NCI-H2196 treated with DMSO at 0.1 percent for 48 hours (cell line): ENCODE measurements around the gene MRPL58.
"Not testable (repeated sequence)": the region's sequence is repeated elsewhere in the genome, so short reads cannot be mapped to it uniquely, and the experiment has no call there.

ENCODE experiments used
- DNase-seq: peaks from one replicate; lab custom pipeline; 2025; ENCODE audit not compliant: unreplicated experiment; lab: John Stamatoyannopoulos, UW

MRPL58 gene

DNA sequence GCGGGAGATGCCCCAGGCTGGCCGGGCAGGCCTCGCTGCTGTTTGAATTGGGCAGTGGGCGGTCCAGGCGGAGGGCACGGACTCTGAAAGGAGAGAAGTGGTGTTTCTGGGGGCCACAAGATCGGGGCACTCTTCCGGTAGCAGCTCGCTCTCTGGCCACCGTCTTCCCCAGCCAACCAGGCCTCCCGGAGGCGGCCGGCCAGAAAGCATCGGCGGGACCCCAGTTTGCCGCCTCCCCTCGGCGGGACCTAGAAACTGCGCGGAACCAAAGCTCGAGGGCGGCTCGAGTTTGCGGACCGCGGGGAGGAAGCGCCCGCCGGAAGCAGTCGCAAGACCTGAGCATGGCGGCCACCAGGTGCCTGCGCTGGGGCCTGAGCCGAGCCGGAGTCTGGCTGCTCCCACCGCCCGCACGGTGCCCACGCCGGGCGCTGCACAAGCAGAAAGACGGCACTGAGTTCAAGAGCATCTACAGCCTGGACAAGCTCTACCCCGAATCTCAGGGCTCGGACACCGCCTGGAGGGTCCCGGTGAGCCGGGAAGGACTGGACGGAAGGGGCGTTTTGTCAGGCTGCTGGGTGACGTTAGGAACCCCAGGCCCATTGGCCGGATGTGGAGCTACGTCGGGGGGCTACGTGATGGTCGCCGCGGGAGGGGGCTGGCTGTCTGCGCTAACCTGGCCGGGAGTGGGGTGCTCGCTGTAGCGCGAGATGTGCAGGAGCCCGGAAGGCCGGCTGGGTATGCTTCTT is at the start of gene MRPL58:
Gene MRPL58, plus strand, starts transcription at position 325 of the 746 bp plus-strand sequence. Its CDS starts 17 bp downstream, at position 342.
- DNase-seq = peak; percentile 70

GRCh38 chr17:74963656-74964055 is 48.8 kb upstream of the MRPL58 start:
- DNase-seq = no peak

DNA sequence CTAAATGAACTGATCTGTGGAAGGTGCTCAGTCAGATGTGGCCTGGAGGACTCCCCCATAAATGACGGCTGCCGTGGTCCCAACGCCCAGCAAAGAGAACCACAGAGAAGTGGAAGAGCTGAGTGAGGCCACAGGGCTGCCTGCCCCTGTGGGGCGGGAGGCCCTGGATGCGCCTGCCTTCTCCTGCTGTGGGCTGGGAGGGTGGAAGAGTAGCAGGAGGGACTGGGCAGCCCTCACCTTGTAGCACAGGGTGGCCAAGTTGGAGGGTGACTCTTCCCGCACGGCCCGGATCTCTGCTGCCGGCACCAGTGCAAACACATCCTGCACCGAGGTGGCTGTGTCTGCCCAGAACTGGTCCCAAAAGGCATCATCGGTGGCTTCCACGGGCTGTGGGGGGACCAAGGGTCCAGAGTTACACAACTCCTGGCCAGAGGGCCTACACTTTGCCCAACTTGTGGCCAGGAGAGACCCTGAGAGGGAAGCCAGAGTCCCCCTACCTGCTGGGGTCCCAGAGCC is 48.2 kb upstream of the MRPL58 start:
- DNase-seq = no peak

DNA sequence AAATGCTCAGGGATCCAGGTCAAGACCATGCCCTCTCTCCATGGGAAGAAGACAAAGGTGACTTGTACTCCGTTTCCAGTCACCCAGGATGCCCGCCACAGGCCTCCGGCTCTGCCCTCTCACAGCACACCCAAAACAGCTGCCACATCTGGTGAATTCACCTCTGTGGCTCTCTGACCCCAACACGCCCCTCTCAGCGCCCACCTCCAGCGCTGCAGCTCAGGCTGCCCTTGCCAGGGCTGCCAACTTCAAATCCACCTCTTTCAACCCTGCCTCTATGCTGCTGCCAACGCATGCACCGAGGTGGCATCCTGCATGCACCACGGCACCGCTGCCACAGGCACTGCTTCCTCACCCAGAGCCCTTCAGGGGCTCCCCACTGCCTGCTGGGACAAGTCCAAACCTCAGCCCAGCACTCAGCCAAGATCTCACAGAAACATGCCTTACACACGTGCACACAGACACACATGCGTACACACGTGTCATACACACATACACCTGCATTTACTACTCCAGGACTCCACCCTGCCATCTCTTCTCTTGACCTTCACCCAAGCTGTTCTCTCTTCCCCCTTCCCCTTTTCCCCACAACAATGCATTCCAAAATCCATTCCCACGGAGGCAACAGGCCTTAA is 47.4 kb upstream of the MRPL58 start:
- DNase-seq = no peak

DNA sequence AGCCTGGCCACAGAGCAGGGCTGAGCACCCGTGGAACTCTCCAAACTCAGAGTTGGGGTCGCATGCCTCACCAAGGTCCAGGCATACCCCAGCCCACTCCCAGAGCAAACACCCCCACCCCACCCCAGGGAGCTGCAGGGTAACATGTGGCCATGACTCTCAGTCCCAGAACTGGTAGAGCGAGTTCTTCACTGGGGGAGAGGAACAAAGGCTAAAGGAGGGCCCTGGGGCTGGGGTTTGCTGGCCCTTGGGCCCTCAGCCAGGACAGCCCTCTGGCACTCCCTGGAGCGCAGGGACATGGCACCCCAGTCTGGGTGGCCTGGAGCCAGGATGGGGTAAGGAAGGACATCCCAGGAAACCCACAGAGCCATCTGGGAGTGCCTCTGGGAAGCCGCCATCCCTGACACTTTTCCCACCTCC is 44.1 kb upstream of the MRPL58 start:
- DNase-seq = no peak

DNA sequence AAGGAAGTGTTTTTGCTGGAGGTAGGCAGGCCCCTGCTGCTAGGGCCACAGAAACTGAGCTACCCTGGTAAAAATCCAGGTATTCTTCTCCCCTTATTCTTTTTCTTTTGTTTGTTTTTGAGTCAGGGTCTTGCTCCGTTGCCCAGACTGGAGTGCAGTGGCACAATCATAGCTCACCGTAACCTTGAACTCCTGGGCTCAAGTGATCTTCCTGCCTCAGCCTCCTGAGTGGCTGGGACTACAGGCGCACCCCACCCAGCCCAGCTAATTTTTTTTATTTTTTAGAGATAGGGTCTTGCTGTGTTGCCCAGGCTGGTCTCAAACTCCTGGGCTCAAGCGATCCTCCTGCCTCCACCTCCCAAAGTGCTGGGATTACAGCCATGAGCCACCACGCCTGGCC is 43.0 kb upstream of the MRPL58 start:
- not testable (repeated sequence) for DNase-seq

DNA sequence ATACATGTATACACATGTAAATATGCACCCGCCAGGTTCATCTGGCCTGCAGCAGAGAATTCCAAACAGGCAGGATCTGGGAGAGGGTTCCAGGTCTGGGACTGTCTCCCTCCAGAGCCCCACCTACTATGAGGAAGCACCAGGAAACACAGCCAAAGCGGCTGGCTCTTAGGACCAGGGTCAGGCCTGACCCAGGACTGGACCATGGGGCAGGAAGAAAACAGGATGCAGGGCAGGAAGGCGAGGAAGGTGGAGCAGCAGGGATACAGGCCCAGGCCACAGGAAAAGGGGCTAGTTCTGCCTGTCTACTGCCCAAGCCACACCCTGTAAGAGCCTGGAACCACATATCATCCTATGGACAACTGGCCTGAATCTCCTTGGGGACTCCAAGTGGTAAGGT is 42.1 kb upstream of the MRPL58 start:
- no peak for DNase-seq

- no peak for DNase-seq
Measured at GRCh38 chr17:74971069-74971841, 41.2 kb upstream of the MRPL58 start.

GRCh38 chr17:74971842-74972106 is 40.7 kb upstream of the MRPL58 start:
- DNase-seq = no peak

DNA sequence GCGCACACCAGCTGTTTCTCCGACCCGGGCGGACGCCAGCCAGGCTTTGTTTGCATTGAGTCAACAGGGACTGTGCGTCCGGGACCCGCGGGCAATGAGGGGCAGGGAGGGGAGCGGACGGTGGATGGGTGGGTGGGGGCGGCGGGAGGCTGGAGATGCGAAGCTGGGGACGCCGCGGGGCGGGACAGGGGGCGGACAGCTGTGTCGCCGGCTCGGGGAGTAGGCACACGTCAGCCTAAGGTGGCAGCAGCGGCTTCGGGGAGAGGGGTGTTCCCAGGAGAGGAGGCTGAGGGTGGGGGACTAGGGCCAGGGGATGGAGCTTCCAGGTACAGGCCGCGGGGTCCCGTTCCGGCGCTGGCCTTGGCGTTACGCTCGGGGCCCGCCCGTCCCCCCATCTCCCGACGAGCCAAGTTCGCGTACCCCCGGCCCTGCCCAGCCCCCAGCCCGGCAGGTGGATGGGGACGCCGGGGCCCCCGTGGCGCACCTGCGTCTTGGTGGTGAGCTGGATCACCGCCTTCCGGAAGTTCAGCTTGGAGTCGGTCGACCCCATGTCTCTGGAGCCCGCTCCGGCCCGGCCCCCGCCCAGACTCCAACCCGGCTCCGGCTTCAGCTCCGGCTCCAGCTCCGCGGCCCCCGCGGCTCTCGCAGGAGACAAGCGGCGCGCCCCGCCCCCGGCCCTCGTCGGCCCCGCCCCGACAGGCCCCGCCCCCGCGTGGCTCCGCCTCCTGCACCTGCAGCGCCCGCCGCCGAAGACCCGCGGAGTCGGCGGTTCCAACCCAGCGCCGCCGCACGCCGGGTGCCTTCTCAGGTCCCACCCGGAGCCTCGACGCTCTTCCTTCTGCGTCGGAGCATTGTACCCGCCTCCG is 40.1 kb upstream of the MRPL58 start, which contains the start of gene HID1:
Gene HID1, minus strand, starts transcription at position 653 of the 866 bp plus-strand sequence. Its CDS starts 103 bp downstream, at position 550.
- DNase-seq = peak; percentile 43

DNA sequence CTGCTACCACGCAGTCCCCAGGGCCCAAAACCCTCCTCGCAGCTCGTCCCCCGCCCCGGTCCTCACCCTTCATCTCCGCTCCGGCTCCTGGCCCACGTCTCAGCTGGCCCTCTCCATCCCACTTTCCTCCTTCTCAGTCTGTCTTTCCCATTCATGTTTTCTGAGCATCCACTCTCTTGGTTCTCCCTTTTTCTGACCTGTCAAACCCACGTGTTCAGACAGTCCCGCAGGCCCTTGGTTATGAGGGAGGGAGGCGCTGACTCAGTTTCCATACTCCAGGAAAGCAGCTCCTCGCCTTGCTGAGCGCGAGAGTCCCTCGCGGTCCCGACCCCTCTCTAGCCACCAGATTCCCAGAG is 39.5 kb upstream of the MRPL58 start:
- no peak for DNase-seq

DNA sequence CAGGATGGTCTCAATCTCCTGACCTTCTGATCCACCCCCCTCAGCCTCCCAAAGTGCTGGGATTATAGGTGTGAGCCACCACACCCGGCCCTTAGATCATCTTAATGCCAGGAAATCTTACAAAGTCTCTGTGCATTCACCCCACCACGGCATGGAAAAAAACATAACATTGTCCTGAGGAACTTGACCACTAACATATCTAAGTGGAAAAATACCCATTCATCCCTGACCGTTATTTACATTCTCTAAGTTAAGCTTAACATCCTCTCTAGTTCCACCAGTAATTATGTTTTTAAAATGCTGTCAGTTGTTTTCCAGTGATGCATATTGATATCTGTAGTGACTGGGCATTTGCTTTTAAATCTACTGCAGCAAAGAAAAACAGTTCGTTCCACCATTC is 36.5 kb upstream of the MRPL58 start:
- no peak for DNase-seq

DNA sequence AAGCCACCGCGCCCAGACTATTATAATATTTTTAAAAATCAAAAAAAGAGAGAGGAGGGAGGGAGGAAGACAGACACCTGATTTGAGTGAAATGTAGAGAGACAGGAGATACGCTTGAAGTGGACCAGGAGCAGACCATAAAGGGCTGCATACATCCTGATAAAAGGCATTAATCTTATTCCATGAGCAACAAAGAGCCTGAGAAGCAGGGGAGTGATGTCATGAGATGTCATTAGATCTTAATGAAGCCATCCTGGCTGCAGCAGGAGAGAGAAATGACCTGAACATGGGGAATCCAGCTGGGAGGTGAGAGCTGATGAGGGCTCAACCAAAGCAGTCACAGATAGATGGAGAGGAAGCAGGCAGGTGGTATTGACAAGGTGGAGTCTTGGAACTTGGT is 34.7 kb upstream of the MRPL58 start:
- DNase-seq = no peak

GRCh38 chr17:74978240-74978639 is 34.2 kb upstream of the MRPL58 start:
- no peak for DNase-seq

DNA sequence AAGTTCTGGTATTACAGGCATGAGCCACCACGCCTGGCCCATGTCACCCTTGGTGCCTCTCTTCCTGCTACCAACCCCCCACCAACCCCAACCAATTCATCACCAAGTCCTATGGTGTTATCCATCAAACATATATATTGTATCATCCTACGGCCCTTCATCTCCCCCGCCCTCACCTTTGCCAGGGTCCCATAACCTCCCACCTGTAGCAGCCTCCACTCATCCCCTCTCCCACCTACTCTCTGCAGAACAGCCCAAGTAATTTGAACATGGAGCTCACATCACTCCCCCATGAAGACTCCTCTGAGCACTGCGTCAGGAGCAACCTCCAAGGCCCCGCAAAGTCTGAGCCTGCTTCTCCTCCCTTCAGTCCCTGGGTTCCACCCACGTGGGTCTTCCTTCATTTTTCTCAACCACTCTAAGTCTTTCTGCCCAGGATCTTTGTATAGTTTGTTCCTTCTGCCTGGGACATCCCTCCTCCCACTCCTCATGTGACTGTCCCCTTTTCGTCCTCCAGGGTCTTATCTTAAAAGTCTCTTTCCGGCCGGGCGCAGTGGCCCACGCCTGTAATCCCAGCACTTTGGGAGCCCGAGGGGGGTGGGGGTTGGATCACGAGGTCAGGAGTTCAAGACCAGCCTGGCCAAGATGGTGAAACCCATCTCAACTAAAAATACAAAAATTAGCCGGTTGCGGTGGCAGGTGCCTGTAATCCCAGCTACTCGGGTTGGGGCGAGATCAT is 32.9 kb upstream of the MRPL58 start:
- no peak for DNase-seq

DNA sequence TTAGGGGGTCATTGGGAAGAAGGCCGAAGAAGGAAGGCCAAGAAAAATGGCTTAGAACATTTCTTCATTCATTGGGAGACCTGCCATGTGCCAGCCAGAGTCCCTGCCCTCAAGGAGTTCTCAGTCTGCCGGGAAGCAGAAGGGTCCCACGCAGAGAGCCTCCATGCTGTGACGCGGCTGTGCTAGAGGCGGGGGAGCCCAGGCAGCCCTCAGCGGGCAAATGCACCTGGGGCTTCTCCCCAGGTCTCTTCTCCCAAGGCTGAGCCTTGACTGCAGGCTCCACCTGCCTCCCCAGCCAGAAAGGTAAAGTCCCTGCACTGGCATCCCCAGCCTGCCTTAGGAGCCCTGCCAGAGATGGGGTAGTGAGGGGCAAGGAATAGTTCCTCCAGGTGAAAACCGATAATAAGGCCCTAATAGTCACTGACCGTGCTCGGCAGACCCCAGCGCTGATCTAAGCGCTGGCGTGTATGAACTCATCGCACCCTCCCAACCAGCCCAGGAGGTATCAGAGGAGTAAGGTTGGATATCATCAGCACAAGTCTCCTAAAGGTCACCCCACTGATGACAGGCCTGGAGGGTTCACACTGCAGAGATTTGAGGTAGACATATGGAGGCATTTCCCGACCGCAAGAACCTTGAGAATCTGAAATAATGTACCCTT is 31.0 kb upstream of the MRPL58 start:
- no peak for DNase-seq

DNA sequence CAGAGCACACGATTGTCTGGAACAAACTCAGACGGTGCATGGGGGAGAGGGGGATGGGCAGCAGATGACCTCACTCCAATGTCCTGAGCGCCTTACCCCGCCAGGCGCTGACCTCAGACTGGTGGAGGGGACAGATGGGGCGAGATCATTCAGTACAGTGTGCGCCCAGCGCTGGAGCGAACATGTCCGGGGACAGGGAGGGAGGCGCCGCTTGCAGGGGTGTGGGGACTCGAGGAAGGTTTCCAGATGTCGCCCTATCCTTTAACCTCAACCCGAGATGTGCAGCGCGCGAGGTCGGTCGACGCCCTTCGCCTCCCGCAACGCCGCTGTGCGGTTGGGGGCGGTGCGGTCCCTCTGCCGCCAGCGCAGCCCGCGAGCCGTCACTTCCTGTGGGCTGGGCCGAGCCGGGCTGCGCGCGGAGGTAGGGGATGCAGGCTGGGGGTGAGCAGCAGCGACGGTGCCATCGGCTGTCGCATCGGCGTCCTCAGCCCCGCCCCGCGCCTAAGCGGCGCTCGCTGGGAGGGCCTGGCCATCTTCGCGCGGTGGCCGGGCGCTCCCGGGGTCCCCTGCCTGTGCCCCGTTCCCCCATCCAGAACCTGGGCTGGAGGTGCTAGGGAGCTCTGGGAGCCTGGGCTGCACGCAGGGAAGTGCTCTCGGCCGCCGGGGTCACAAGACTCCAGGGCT is 30.3 kb upstream of the MRPL58 start:
- peak; percentile 73 for DNase-seq

DNA sequence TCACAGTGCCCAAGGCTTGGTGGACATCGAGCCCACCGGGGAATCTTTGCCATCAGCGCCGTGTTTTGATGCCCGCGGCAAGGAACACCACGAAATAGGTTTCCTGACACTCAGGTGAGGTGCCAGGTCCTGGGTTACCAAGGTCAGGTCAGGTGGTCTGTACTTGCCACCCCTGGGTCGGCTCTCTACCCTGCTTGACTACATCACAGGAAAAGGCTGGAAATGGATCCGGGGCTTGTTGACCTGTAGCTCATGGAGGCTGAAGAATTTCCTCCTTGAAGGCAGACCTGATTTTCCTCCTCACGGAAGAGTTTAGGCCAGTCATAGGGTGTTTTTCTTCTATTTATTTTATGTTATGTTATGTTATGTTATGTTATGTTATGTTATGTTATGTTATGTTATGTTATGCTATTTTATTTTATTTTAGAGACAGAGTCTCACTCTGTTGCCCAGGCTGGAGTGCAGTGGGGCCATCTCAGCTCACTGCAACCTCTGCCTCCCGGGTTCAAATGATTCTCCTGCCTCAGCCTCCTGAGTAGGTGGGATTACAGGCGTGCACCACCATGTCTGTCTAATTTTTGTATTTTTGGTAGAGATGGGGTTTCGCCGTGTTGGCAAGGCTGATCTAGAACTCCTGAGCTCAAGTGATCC is 29.7 kb upstream of the MRPL58 start:
- DNase-seq = not testable (repeated sequence)

DNA sequence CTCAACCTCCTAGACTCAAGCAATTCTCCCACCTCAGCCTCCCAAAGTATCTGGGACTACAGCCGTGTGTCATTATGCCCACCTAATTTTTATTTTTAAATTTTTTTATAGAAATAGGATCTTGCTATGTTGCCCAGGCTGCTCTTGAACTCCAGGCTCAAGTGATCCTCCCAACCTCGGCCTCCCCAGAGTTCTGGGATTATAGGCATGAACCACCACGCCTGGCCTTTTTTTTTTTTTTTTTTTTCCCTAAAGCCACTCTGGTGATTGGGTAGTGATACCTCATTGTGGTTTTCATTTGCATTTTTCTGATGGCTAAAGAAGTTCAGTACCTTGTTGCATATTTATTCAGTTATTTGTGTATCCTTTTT is 26.3 kb upstream of the MRPL58 start:
- no peak for DNase-seq
